HL-60/S4 treated with retinoic acid at 250 ng/mL for 4 days and 3 days (cell line): ENCODE data around the gene SLC16A5.
"Not testable (repeated sequence)": the region's sequence is repeated elsewhere in the genome, so short reads cannot be mapped to it uniquely, and the experiment has no call there.

ENCODE experiments used
- in situ Hi-C: fragments of 300-500 bp; cut with MboI; formaldehyde crosslinking; loops from 2 replicates; pipeline ENCODE4 v1.7.0; 2022; ENCODE audit warnings: low sequenced_read_pairs

Gene SLC16A5

DNA sequence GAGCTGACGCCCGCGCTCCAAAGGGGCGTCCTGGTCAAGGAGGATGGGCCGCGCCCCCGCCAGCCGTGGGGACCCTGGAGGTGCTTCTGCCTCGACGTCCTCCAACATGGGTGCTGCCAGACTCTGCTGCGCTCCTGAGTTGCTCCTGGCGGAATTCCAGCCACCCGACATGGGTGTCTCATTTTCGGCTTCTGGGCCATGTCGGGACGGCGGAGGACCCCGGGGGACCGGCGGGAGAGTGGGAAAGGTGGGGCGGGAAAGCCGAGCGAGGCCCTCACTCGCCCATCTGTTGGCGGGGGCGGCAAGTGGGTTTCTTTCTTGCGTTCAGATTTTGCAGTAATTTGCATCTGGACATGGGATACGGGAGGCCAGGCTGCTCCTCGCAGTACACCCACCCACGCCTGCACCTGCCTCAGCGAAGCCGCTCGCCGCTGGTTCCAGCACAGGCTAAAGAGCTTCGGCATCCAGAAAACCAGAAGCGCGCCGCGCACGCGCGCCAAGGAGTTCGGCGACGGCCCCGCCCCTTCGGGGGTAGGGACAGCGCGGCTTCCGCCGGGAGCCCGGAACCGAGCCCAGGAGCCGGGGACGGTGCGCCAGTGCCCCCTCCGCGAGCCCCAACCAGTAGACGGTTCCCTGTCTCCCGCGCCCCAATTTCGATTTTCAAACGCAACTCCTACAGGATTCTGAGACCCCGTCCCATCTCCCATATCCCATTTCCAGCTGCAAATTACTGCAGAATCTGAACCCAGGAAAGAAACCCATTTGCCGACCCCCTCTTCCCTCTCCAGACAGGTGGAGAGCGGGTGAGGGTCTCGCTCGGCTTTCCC, 21.9 kb downstream of the SLC16A5 start, which contains the start of gene ARMC7:
Gene ARMC7, plus strand, starts transcription at position 563 of the 827 bp plus-strand sequence. CDS start 320 bp downstream, outside the sequence.
- in situ Hi-C loops: no loop called here

DNA sequence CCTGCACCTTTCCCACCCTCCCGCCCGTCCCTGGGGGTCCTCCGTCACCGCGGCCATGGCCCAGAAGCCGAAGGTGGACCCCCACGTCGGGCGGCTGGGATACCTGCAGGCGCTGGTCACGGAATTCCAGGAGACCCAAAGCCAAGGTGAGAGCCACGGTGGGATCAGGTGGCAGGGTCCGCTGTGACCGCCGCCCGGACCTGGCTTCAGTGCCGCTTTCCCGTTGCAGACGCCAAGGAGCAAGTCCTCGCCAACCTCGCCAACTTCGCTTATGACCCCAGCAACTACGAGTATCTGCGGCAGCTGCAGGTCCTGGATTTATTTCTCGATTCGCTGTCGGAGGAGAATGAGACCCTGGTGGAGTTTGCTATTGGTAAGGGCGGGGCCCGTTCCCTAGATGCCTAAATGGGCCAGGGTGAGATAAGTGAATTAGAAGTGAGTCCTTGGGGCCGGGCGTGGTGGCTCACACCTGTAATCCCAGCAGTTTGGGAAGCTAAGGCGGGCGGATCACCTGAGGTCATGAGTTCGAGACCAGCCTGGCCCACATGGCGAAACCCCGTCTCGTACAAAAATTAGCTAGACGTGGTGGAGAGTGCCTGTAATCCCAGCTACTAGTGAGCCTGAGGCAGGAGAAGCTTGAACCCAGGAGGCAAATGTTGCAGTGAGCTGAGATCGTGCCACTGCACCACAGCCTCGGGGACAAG, 22.6 kb downstream of the SLC16A5 start:
- in situ Hi-C loops: no loop called here

DNA sequence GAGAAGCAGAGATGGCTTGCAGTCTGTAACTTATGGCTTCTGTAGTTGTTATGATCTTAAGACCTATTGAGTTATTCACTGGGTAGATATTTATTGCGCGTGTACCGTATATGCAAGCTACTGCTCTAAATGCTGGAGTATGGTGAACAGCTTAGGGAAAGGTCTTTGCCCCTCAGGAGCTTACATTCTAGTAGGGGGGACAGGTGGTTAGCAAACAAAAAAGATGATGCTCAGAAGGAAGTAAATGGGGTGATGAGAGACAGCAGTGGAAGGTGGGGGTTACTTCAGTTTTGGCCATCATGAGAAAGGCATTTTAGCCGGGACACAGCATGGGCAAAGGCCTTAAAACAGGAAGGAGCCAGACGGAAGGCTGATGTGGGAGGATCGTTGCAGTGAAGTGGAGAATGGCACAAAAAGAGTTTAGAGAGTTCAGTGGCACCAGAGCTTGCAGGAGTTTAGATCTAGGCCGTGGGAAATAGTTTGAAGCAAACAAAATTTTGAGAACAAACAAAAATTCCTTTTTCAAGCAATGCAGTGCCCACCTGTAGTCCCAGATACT, 24.1 kb downstream of the SLC16A5 start:
- in situ Hi-C loops: no loop called here

DNA sequence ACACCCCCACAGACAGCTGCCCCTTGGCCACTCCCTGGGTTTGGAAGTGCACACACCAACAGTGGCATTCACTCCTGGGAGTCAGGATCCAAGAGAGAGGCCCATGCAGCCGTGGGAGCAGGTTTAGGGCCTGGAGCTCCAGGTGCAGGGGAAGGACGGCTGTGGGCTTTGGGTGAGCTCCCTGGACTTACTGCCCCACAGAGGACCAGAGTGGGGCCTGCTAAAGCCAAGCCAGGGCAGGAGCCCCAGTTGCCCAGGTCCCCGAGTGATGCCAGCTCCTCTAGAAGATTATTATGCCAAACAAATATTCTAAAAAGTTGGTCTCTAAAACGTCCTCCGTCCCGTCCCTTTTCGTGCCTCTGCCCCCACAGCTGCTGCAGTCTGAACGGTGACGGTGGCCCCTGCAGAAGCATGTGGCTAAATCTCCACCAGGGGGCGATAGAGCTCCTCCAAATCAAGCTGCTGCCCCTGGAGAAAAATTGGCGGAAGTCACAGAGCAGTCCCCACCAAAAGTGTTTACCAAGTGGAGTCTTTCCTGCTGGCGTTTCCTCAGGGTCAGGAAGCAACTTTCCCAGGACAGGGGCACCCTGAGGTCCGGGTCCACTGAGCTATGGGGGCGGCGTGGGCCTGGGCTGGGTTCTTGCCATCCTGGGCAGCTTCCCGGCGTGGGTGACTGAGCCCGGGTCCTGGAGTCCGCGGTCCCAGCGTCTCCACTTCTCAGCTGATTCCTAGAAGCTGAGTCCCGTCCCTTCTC, 26.2 kb downstream of the SLC16A5 start:
- in situ Hi-C loops: no loop called here

DNA sequence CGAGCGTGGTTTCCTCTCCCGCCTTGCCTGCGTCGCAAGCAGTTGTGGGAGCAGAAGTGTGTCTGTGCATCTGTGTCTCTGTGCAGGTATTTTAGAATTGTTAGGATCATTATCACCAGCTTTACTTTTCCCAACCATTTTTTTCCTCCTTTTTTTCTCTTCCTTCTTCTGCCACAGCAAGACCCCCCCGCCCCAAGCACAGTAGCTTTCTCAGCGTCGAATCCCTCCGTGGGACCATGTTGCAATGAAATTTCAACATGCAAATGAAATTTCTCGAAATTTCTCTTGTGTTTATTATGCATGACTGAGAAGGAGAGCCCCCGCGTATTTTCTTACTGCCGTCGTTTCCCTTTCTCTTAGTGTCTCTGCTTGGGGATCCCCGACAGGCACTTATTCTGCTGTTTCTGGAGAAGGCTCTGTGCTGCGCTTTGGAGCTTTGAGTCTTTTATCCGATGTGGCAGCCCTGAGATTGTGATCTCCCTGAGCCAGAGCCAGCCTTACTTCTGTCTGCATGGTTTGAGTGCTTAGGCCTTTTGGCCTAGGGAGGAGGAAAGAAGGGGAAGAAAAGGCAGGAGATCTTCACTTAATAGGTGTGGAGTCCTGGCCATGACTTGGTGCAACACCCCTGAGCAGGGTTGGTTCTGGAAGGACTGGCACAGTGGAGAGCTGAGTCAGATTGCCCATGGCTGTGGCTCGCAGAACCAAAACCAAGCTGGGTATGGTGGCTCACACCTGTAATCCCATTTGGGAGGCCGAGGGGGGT, 27.0 kb downstream of the SLC16A5 start:
- in situ Hi-C loops: no loop called here

DNA sequence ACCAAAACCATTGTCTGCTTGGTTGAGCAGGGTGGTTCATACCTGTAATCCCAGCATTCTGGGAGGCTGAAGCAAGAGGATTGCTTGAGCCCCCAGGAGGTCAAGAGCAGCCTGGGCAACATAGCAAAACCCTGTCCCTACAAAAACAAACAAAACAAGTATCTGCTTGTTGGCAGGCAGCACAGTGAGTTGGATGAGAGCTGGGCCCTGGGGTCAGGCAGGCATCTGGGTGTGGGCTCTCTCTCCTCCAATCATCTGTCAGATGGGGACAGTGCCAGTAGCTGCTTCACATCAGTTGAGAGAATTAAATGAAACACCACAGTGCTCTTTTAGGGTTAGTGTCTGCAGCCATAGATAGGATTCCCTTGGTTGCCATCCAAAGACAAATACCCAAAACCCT, 27.8 kb downstream of the SLC16A5 start:
- in situ Hi-C loops: no loop called here

GRCh38 chr17:75116737-75117136, 29.0 kb downstream of the SLC16A5 start:
- in situ Hi-C loops: no loop called here

DNA sequence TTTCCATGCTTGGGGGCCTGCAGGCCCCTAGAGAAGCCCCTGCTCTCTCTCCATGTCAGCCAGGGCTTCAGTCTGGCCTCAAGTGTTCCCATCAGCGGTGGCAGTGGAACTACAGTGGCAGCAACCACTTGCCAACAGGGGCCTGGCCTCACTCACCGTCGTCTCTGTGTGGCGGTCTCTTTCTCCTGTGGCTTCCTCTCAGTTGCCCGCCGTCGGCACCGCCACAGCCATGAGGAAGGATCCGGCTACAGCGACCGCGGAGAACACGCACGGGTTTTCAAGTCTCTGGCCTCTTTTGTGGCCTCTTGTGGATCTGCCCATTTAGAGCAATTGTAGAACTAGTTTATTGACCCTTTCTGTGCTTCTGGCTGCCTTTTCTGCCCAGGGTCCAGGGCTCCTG, 30.6 kb downstream of the SLC16A5 start:
- in situ Hi-C loops: no loop called here

- in situ Hi-C loops: no loop called here
Observed at GRCh38 chr17:75124041-75124818, 36.5 kb downstream of the SLC16A5 start.

DNA sequence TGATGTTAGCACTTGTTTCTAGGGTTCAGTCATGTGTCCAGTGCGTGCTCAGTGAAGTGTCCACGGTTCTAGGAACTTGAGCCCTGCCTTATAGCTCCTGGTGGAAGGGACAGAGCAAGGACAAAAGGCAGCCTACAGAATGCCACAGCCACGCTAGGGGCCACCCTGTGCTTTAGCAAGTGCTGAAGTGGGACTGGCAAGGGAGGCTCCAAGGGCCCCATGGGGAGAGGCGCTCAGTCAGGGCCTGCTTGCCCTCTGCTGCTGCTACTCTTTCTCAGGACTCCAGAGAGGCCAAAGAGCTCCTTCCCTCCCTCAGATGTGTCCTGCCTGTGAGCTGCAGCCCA, 37.0 kb downstream of the SLC16A5 start:
- in situ Hi-C loops: no loop called here

- in situ Hi-C loops: no loop called here
Observed at GRCh38 chr17:75125984-75126383, 38.2 kb downstream of the SLC16A5 start.

GRCh38 chr17:75126954-75127353, 39.2 kb downstream of the SLC16A5 start:
- in situ Hi-C loops: no loop called here

DNA sequence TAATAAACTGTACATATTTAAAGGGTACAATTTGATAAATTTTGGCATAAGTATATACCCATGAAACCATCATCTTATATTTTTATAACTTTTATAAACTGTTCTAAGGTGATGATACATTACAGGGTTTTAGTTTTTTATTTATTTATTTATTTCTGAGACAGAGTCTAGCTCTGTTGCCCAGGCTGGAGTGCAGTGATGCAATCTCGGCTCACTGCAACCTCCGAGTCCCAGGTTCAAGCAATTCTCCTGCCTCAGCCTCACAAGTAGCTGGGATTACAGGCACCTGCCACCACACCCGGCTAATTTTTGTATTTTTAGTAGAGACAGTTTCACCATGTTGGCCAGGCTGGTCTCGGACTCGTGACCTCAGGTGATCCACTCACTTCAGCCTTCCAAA, 40.2 kb downstream of the SLC16A5 start:
- in situ Hi-C loops: not testable (repeated sequence)

GRCh38 chr17:75128694-75129505, 41.1 kb downstream of the SLC16A5 start:
- in situ Hi-C loops: no loop called here

GRCh38 chr17:75129576-75129975, 41.8 kb downstream of the SLC16A5 start:
- in situ Hi-C loops: no loop called here

- in situ Hi-C loops: no loop called here
Observed at GRCh38 chr17:75130059-75130631, 42.4 kb downstream of the SLC16A5 start.

DNA sequence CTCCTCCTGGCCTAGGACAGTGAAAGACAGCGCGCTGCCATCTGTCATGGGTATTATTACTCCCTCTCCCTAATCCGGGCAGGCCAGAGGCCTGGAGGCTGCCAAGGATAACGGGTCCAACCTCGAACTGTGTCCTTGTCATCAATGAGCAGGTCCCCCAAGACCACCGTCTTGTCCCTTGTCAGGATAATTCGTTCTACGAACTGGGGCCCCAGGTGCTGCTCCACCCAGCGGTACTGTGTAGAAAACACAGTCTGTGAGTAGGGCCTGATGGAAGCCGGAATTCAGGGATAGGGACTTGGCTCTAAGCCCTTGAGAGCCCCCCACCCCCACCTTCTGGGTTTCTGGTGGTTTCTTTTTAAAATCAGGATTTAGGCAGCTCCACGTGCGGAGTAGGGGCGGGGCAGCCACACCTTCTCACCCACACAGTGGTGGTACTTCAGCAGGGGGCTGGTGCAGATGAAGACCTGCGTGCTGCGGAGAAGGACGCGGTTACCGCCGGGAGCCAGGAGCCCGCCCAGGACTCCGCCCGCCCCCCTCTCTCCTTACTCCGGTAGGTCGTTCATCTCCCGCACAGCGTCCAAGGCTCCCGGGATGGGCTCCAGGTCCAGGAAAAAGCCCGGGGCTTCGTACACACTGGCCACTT, 43.0 kb downstream of the SLC16A5 start:
- in situ Hi-C loops: no loop called here
